Measurements from ENCODE around the gene SP2.

SP2 gene

GRCh38 chr17:47895856-47896671 is at the start of gene SP2:
Gene SP2 (plus strand): TSS chr17:47896236. CDS start chr17:47896287, 51 bp downstream.
- DNase-seq (ENCODE audit: low read depth): peak; percentile 95

- no peak for DNase-seq (ENCODE audit: low read depth)
Observed at GRCh38 chr17:47846716-47847340, 49.2 kb upstream of the SP2 start.

- DNase-seq (ENCODE audit: low read depth): no peak
Observed at GRCh38 chr17:47847341-47848197, 48.5 kb upstream of the SP2 start.

- DNase-seq (ENCODE audit: low read depth): no peak
Observed at GRCh38 chr17:47848198-47848513, 47.9 kb upstream of the SP2 start.

- no peak for DNase-seq (ENCODE audit: low read depth)
Observed at GRCh38 chr17:47850373-47850691, 45.7 kb upstream of the SP2 start.

GRCh38 chr17:47850692-47851573 is 45.1 kb upstream of the SP2 start, which contains the start of gene SP6:
Gene SP6 (minus strand): TSS chr17:47851163. CDS start chr17:47848429, 2,734 bp downstream.
- DNase-seq (ENCODE audit: low read depth): peak; percentile 57

GRCh38 chr17:47851764-47852112 is 44.3 kb upstream of the SP2 start:
- DNase-seq (ENCODE audit: low read depth): no peak

- no peak for DNase-seq (ENCODE audit: low read depth)
Observed at GRCh38 chr17:47852113-47852949, 43.7 kb upstream of the SP2 start.

GRCh38 chr17:47853616-47854015 is 42.4 kb upstream of the SP2 start:
- DNase-seq (ENCODE audit: low read depth): no peak

- DNase-seq (ENCODE audit: low read depth): no peak
Observed at GRCh38 chr17:47855737-47856136, 40.3 kb upstream of the SP2 start.

GRCh38 chr17:47856830-47857229 is 39.2 kb upstream of the SP2 start:
- no peak for DNase-seq (ENCODE audit: low read depth)

GRCh38 chr17:47857551-47858455 is 38.2 kb upstream of the SP2 start:
- DNase-seq (ENCODE audit: low read depth): no peak

GRCh38 chr17:47860386-47860785 is 35.6 kb upstream of the SP2 start:
- no peak for DNase-seq (ENCODE audit: low read depth)

GRCh38 chr17:47862621-47863440 is 33.2 kb upstream of the SP2 start:
- DNase-seq (ENCODE audit: low read depth): no peak

- DNase-seq (ENCODE audit: low read depth): no peak
Observed at GRCh38 chr17:47864791-47865216, 31.2 kb upstream of the SP2 start.

GRCh38 chr17:47866941-47867340 is 29.1 kb upstream of the SP2 start:
- DNase-seq (ENCODE audit: low read depth): no peak

GRCh38 chr17:47867813-47868533 is 28.1 kb upstream of the SP2 start:
- DNase-seq (ENCODE audit: low read depth): no peak

- DNase-seq (ENCODE audit: low read depth): no peak
Observed at GRCh38 chr17:47869114-47869513, 26.9 kb upstream of the SP2 start.

Measured in stimulated activated CD8-positive, alpha-beta memory T cell treated with anti-CD3 and anti-CD28 coated beads, Interleukin-4, amount 100 ng/mL, for 24 hours (primary cell).